M059J (cell line): Measurements from ENCODE around the gene CORO7. TPM values are rescaled to one million over a fixed set of nuclear protein-coding genes. Genes with fewer than 3 reads are reported as not detected.
A peak's percentile ranks its signal among the peaks of the same experiment; 100 is the strongest.

ENCODE experiments used
- DNase-seq: peaks from one replicate; pipeline ENCODE4 v3.0.0-alpha.2; 2012; ENCODE audit warnings: low read depth
- total RNA-seq: library from RNA; depleted of rRNA; stranded (reverse); fragments of >200 nt; shearing (Covaris generic); gene quantifications from 2 replicates; pipeline ENCODE4 v1.2.3, GENCODE V29; 2014; rRNA removed

The CORO7 gene
- total RNA-seq, result 8.7 and 13.1 TPM in 2 replicates

DNA sequence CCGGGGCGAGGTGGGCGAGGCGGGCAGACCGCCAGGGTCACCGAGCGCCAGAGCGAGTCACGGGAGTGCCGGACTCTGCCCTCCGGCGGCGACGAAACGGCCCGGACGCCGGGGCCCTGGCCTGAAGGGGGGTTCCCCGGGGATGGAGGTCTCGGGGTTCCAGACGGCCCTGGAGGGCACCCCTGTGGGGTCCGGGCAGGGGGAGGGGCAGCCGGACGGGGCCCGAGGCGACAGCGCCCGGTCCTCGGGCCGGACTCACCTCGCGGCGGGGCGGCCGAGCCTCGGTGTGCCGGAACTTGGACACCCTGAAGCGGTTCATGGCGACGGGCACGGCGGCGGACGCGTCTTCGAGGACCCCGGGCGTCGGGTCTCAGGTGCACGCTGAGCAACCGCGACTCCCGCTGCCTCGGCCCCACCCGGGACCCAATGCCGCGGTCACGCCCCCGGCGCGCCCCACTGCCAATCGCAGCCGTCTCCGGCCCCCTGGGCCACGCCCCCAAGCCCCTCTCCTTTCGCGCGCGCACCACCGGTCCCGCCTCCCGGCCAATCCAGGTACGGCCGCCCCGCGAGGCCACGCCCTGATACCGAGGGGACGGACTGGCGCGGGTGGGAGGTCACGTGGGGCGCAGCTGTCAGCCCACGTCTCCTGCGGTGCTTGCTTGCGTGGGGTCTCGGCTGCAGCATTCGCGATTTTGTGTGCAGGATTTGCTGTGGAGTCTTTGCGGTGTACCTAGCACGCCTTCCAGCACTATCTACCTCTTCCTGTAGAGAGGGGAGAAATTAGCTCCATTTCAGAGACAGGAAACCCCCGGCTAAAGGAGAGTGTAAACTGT lies at the start of gene CORO7:
TSS of gene CORO7 (minus strand) at position 397 of the 833 bp plus-strand sequence. CDS start at position 319, 78 bp downstream.
- peak; percentile 87 for DNase-seq

DNA sequence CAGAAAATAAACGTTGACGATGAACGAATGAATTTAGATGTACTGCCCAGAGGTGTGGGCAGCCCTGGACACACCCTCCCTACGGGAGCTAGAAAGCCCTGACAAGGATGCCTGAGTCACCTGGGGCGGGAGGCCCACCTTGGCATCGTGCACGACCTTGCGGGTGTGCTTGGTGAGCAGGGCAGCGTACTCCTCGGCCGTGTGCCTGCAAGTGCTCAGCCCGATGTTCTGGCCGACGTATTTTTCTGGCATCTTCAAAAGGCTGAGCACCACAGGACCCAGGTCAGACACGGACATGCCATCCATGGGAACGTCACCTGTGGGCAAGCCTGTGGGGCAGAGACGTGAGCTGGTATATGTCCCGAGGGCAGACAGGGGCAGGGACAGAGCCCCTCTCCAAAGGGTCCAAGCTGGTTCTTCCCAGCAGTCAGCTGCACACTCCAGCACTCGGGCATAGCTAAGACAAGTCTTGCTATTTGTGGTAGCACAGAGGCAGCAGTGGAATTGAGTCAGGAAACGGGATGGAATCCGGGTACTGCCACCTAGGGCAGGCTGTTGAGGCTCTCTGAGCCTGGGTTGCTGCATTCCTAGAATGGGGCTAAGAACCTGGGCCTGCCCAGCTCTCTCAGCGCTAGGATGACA lies 47.2 kb upstream of the CORO7 start:
- no peak for DNase-seq

DNA sequence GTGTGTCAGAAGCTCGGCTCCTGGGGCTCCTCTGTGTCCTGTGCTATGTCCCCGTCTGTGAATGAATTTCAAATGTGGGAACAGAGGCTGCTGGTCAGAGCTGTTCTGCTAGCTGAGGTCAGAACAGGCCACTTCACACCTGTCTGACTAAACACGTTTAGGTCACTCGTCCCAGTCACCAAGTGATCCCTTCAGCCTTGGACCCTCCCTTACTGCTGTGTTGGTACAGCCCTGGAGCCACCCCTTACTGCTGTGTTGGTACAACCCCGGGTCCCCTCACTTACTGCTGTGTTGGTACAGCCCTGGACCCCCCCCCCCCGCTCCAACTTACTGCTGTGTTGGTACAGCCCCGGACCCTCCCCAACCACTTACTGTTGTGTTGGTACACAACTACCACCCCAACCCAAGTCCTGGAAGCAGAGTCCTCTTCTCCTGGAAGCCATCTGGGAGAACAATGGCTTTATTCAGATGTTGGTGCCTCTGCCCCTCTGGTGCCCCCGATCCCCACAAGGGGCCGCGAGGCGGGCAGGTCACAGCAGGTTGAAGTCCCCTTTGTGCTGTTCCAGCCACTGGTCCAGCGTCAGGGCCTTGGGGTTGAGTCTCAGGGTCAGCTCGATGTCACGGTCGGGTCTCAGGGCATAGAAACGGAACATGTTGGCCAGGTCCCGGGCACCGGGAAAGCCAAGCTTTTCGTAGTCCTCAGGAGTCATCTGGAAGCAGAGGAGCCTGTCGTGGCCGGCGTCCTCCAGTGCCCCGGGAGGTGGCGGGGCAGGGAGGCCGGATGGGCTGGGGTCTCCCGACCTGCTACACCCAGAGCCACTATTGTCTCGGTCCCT lies 45.1 kb upstream of the CORO7 start:
- DNase-seq, result no peak

DNA sequence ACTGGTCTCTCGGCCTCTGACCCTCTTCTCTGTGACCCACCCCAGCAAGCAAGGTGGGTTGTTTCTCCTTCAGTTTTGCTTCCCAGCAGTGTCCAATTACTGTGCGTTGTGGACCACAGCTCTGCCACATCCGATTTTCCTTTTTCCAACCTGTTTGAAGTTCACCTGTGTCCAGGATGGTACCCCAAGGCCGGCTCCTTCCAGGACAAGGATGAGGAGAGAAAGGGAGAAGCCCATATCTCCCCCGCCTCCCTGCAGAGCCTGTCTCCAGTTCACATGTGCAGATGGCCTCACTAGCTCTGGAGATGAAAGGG lies 44.5 kb upstream of the CORO7 start:
- no peak for DNase-seq

DNA sequence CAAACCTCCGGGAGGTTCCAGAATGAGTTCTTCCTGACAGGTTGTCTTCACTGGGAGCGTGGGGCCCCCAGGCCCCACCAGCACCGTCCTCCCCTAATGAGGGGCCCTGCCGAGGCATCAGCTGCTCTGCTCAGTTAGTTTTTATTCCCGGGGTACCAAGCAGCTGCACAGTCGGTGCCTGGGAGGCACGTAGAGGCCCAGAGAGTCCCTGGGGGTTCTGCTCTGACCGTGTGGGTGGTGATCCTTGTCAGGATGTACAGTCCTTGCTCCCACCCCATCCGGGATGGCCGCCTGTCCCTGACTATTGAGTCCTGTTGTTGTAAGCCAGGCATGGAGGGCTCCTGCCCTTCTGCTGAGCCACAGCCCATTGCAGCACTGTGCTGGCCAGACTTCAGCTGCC lies 39.6 kb upstream of the CORO7 start:
- DNase-seq, result no peak

DNA sequence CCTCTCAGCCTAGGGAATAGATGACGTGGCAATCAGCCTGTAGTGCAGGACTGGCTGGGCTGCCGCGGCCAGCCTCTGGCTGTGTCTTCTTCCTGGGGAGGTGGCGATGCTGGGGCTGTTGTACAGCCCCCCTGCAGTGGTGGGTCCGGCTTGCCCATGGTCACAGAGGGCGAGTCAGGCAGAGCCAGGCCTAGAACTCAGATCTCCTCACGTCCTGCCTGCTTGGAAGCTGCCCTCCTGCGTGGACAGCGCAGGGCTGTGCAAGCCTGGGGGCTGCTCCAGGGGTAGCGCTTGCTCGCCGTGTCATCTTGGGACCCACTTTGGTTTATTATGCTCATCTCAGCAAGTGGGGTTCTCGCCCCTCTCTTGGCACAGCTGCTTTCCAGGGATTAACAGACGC lies 38.7 kb upstream of the CORO7 start:
- no peak for DNase-seq

DNA sequence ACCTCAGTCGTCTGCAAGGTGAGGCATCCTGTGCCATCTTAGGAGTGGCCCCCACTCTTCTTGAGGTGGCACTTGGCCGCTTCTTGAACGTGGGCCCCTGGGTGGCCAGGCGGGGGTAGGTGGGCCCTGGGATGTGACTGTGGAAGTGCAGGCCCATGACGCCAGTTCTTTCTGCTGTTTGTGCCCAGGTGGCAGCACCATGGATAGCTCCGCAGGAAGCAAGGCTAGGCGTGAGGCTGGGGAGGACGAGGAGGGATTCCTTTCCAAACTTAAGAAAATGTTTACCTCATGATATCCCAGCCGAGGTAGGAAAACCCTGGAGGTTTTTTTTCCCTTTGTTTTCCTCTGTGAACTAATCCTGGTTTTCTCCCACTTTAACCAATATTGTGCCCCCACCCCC lies 38.2 kb upstream of the CORO7 start:
- no peak for DNase-seq

DNA sequence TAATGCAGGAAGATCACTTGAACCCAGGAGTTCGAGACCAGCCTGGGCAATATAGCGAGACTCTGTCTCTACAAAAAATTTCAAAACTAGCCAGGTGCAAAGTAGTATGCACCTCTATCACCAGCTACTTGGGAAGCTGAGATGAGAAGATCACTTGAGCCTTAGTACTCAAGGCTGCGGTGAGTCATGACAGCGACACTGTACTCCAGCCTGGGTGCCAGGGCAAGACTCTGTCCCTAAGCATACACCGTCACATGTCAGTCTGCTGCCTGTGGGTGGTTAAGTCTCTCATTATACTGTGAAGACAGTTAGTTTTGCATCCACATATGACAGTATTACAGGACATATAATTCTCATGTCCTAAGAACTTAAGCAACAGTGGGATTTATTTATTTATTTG lies 36.3 kb upstream of the CORO7 start:
- no peak for DNase-seq

DNA sequence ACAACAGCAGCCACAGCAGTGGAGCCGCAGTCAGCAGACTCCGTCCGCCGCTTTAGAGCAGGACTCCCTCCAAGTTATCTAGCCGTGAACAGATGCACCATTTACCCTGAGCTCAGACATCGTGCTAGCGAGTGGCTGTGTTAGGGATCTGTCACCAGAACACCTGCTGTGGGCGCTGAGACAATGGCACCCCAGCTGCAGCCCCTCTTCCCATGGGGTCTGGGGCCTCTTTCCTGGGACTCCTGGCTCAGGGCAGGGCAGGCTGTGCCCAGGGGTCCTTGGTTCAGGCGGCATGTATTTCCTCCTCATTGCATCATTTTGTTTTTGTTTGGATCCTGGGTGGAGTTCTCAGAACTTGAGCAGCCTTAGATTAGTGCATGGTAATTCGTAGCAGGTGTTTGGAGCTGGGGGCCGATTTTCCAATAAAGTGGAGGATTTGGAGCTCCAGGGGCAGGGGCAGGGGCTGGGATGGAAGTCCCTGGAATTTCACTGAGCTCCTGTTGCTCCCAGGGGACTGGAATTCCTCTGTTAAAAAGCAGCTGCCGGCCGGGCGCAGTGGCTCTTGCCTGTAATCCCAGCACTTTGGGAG lies 34.6 kb upstream of the CORO7 start:
- no peak for DNase-seq

DNA sequence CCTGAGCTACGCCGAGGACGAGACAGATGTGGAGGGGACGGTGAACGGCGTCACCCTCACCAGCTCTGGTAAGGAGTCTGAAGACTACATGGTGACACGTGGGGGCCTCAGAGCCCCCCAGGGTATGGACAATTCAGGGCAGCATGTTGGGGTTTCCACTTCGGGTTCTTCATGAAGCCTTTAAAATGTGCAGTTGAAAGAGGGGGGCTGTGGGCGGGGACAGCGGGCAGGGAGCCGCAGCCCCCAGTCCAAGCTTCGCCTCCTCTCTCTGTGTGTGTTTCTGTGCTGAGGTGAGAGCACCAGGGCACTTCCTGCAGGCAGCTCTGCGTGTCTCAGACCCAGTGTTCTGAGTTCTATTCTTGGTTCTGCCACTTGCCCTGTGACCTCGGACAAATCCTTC lies 34.0 kb upstream of the CORO7 start:
- no peak for DNase-seq

DNA sequence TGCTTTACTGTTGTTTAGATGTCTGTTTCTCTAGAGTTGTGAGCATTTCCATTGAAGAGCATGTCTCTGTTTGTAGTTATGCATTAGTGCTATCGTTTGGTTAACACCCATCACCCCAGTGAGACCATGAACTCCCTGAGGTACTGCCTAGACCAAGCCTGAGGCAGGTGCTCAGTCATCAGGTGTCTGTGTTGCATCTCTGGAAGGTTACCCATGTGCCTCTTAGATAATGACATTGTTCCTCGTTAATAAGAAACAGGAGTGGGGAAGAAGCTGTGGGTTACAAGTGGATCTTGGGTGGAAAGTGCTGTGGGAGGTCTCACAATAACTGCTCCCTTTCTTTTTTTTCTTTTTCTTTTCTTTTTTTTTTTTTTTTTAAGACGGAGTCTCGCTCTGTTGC lies 27.6 kb upstream of the CORO7 start:
- no peak for DNase-seq

DNA sequence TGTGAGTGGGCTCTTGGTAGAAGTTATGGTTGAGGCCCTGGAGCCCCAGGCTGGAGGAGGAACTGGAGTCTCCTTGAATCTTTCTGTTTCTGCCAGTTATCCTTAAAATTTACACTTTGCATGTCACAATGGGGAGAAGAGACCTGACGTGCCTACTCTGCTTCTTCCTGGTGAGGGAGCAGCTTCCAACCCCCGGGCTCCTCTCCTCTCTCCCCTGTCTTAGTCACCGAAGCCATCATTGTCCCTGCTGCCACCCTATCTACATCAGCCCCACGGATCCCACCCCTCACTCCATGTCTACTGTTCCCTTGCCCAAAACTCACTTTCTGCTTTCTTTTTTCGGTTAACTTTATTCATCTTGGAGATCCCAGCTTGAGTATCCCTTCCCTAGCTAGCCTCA lies 26.9 kb upstream of the CORO7 start:
- no peak for DNase-seq

DNA sequence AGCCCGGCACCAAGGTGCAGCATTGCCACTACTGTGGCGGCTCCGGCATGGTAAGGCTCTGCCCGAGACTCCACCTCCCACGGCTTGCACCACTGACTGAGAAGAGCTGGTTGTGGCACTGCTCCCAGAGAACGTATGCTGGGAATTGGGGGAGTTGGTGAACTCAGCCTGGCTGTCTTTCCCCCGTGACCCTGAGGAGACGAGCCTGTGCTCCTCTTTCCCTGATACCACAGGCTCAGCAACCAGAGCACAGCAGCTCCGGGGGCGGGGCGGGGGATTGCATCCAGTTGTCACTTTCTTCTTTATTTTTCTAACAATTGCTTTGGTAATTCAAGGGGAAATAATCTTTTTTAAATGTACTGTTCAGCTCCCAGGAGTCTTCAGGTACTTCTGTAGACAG lies 26.0 kb upstream of the CORO7 start:
- no peak for DNase-seq

DNA sequence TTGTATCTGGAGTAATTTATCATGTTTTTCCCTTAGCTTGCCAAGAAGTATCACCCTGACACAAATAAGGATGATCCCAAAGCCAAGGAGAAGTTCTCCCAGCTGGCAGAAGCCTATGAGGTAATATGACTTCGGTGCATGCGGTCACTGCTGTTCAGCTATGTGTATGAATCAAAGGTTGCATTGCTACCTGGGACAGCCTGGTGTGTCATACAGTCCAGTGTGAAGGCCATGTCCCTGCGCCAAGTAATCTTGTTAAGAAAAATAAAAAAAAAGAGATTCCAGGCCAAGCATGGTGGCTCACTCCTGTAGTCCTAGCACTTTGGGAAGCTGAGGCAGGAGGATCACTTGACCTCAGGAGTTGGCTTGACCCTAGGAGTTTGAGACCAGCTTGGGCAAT lies 21.0 kb upstream of the CORO7 start:
- no peak for DNase-seq

DNA sequence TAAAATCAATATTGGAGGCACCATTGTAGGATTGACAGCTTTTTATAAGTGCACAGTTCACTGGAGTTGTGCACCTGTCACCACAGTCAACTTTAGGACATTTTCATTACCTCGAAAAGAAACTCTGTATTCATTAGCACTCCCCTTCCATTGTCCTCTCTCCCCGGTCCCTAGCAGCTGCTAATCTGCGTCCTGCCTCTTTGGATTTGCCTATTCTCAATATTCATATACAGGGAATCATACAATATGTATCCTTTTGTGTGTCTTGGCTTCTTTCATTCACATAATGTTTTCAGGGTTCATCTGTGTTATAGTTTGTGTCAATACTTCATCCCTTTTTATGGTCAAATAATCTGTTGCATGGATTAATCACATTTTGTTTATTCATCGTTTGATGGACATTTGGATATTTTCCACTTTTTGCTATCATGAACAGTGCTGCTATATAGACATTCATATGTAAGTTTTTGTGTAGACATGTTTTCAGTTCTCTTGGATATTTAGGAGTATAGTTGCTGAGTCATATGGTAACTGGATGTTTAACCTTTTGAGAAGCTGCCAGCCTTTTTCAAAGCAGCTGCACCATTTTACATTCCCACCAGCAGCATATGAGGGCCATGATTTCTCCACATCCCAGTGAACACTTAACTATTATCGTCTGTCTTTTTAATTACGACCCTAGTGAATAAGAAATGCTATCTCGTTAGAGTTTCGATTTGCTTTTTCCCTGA lies 19.1 kb upstream of the CORO7 start:
- DNase-seq, result no peak

DNA sequence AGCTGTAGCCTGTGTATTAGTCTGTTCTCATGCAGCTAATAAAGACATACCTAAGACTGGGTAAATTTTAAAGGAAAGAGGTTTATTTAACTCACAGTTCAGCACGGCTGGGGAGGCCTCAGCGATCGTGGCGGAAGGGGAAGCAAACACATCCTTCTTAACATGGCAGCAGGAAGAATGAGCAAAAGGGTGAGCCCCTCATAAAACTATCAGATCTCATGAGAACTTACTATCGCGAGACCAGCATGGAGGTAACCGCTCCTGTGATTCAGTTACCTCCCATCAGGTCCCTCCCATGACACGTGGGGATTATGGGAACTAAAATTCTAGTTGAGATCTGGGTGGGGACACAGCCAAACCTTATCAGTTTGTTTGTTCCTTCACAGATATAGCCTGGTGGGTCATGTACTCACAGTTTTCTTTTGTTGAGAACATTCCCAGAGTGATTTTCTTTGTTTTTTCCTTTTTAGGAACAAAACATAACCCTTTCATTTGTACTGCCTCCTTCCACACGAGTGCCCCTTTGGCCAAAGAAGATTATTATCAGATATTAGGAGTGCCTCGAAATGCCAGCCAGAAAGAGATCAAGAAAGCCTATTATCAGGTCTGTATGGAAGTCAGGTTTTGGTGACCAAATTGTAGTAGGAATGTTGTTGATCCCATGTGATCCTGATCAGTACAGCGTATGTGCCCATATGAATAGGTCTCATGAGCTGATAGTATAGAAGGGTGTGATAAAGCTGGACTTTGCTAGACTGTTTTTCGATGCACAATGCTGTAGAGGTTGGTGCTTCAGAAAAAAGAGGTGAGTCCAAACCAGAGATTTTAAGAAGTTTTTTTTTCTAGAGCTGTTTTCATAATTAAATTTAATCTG lies 17.8 kb upstream of the CORO7 start:
- no peak for DNase-seq

DNA sequence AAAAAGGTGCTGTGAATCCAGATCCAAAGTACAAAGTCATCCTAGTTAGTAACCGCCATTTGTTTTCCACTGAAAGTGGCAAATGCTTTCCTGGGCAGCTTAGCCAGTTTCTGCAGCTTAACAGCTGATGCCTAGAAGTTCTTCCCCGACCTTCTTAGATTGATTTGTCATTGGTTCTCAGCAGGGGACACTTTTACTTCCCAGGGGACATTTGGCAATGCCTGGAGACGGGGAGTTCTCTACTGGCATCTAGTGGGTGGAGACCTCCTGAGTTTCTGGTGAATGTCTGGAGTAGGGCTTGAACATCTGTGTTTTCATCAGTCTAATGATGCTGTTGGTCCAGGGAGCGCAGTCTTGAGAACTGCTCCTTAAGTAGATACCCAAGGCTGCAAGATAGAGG lies 16.8 kb upstream of the CORO7 start:
- DNase-seq, result no peak

DNA sequence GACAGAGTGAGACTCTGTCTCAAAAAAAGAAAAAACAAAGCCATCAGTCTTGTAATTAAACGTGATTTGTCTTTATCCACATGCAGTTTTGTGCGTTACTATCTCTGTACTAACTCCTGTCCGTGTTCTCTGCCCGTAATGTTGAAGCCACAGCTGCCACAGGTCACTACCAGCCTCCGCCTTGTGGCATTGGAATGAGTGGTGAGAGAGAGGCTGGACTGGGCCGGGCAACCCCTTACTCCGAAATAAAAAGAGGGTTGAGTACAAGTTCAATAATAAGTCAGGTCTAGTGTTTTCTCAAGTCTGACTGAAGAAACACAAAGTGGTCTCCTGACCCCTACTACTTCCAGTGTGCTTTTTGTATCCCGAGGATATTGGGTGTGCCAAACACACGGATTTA lies 14.6 kb upstream of the CORO7 start:
- no peak for DNase-seq

DNA sequence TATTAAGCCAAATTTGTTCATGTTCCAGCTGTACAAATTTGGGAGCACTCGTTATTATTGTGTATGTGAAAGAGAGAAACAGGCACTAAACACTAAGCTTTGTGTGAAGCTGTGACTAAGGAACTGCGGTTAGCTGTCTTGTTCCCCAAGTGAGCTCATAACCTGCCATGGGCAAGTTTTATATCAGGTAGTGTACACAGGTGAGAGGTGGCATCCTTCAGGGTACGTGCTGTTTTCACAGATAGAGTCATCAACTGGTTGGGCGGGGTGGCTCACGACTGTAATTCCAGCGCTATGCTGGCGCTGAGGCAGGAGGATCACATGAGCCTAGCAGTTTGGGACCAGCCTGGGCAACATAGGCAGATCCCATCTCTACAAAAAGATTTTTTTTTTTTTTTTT lies 12.1 kb upstream of the CORO7 start:
- no peak for DNase-seq

DNA sequence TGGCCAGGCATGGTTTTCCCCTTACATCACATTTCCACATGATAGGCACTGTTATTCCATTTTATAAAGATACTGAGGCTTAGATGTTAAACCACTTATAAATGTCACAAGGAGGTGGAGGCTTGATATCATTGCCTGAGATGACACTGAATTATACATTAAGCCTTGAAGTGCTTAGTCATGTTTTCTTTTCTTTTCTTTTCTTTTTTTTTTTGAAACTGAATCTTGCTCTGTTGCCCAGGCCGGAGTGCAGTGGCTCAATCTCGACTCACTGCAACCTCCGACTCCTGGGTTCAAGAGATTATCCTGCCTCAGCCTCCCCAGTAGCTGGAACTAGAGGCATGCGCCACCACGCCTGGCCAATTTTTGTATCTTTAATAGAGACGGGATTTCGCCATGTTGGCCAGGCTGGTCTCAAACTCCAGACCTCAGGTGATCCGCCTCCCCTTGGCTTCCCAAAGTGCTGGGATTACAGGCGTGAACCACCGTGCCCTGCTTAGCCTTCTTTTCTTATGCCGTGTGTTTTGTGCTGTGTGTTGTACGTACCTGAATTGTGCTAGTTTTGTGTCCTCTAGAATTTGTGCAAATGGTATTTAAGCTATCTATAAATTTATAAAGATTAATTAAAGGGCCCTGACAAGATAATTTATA lies 10.5 kb upstream of the CORO7 start:
- DNase-seq, result no peak
